ENCODE data around the gene YY2.

GRCh38 chrX:21847342-21847741 lies 8.4 kb upstream of the YY2 start:
- TF ChIP-seq, protein P1, sequence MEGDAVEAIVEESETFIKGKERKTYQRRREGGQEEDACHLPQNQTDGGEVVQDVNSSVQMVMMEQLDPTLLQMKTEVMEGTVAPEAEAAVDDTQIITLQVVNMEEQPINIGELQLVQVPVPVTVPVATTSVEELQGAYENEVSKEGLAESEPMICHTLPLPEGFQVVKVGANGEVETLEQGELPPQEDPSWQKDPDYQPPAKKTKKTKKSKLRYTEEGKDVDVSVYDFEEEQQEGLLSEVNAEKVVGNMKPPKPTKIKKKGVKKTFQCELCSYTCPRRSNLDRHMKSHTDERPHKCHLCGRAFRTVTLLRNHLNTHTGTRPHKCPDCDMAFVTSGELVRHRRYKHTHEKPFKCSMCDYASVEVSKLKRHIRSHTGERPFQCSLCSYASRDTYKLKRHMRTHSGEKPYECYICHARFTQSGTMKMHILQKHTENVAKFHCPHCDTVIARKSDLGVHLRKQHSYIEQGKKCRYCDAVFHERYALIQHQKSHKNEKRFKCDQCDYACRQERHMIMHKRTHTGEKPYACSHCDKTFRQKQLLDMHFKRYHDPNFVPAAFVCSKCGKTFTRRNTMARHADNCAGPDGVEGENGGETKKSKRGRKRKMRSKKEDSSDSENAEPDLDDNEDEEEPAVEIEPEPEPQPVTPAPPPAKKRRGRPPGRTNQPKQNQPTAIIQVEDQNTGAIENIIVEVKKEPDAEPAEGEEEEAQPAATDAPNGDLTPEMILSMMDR (IDR thresholded peaks at IDR 0.05) = no peak
- no peak for TF ChIP-seq ZFX (IDR thresholded peaks at IDR 0.05; ENCODE audit: borderline replicate concordance)

All from 22Rv1 (cell line).